K562 (cell line): ENCODE measurements around the gene COL4A2. TPM values are rescaled to one million over a fixed set of nuclear protein-coding genes. Genes with fewer than 3 reads are reported as not detected.

Source experiments
- ATAC-seq: fragments of 200-7000 bp; cut with Tn5 transposase; 3 replicates; pipeline ENCODE4 v1.9.1; 2020; ENCODE audit warnings: moderate library complexity
- BruUV-seq: library from RNA; stranded (reverse); fragments of 400-500 nt; replicated peaks from 2 replicates; lab custom pipeline; 2021; lab: Mats Ljungman, UMichigan
- CTCF ChIA-PET: fragments of 300-600 bp; formaldehyde crosslinking; extraction: SDS; loops from one replicate; lab custom pipeline; 2021; ENCODE audit warnings: low intra/inter-chr PET ratio; lab: Yijun Ruan, JAX
- POLR2A ChIA-PET: fragments of 300-600, 350-650 bp; sonication (Branson Sonifier 250); formaldehyde crosslinking; extraction: SDS; loops from one replicate; lab custom pipeline; 2021; ENCODE audit warnings: antibody characterized with exemption, inconsistent platforms; lab: Yijun Ruan, JAX
- DNase-seq, 4 experiments: peaks; one replicate each; pipeline versions ENCODE4 v3.0.0 to v3.0.0-alpha.2; 2011 to 2018; ENCODE audit warnings: low spot score in 3 of 4, mixed read lengths in 3 of 4; ENCODE audit errors: extremely low read depth in 1 of 4
- FAIRE-seq: peaks from 2 replicates; lab custom pipeline; 2011; peaks lifted over from hg19 to GRCh38; lab: Jason Lieb, UNC
- H2AFZ ChIP-seq: 2 replicates; pipeline ENCODE4 v1.6.0; 2011; ENCODE audit warnings: low read depth, low read length, control low read depth, inconsistent platforms
- H3K27ac ChIP-seq: fragments of 200-600 bp; 3 replicates; pipeline ENCODE4 v1.8.0; 2011; ENCODE audit warnings: low read depth, mild to moderate bottlenecking, control low read depth, inconsistent platforms, low read length, moderate library complexity, mixed read lengths; ENCODE audit errors: extremely low read depth
- H3K27me3 ChIP-seq, 2 experiments: fragments of 300-600 bp in 1 of 2; 2 replicates in 1 of 2; 3 replicates in 1 of 2; pipeline versions ENCODE4 v1.6.0 to v1.8.0; 2011; ENCODE audit warnings: inconsistent platforms in 2 of 2, low read length in 2 of 2, mild to moderate bottlenecking in 1 of 2, mixed read lengths in 1 of 2, moderate library complexity in 1 of 2; ENCODE audit not compliant: control insufficient read depth in 2 of 2, insufficient read depth in 2 of 2
- H3K36me3 ChIP-seq: fragments of 300-600 bp; 3 replicates; pipeline ENCODE4 v1.8.0; 2011; ENCODE audit warnings: mild to moderate bottlenecking, low read length, inconsistent platforms; ENCODE audit not compliant: control insufficient read depth, insufficient read depth
- H3K4me1 ChIP-seq, 2 experiments: fragments of 200-600 bp in 1 of 2; replicated peaks in 1 of 2; 2 replicates in 1 of 2; 3 replicates in 1 of 2; pipeline versions ENCODE4 v1.5.1 to v1.8.0; 2011; ENCODE audit warnings: inconsistent platforms in 2 of 2, low read length in 2 of 2, mild to moderate bottlenecking in 1 of 2, mixed read lengths in 1 of 2, moderate library complexity in 1 of 2; ENCODE audit not compliant: control insufficient read depth in 2 of 2, insufficient read depth in 2 of 2
- H3K4me2 ChIP-seq: 2 replicates; pipeline ENCODE4 v1.6.1; 2011; ENCODE audit warnings: low read length, control low read depth, inconsistent platforms, mixed read lengths; ENCODE audit not compliant: insufficient read depth
- H3K4me3 ChIP-seq: fragments of 200-600 bp; sonication (generic), shearing (Covaris generic); 2 replicates; pipeline ENCODE4 v1.5.1; 2016; ENCODE audit warnings: control low read depth, inconsistent platforms
- H3K79me2 ChIP-seq: fragments of 200-600 bp; 3 replicates; pipeline ENCODE4 v1.8.0; 2011; ENCODE audit warnings: low read length, inconsistent platforms; ENCODE audit not compliant: control insufficient read depth, insufficient read depth
- H3K9ac ChIP-seq, 2 experiments: 2 replicates each; pipeline versions ENCODE4 v1.6.0 to v1.6.1; 2011; ENCODE audit warnings: low read depth in 2 of 2, low read length in 2 of 2, control low read depth in 1 of 2, inconsistent platforms in 1 of 2, mild to moderate bottlenecking in 1 of 2, mixed read lengths in 1 of 2; ENCODE audit not compliant: insufficient read depth in 1 of 2
- H3K9me1 ChIP-seq: one replicate; pipeline ENCODE4 v1.6.0; 2011; ENCODE audit warnings: inconsistent platforms, mild to moderate bottlenecking, low read length, moderate library complexity; ENCODE audit not compliant: control insufficient read depth, insufficient read depth
- H3K9me3 ChIP-seq: replicated peaks from 2 replicates; pipeline ENCODE4 v1.5.1; 2011; ENCODE audit warnings: low read depth, low read length, inconsistent platforms; ENCODE audit not compliant: control insufficient read depth, insufficient read depth
- H4K20me1 ChIP-seq: replicated peaks from 2 replicates; pipeline ENCODE4 v1.6.1; 2011; ENCODE audit warnings: low read length, inconsistent platforms, mixed read lengths; ENCODE audit not compliant: control insufficient read depth, insufficient read depth
- ARID2 ChIP-seq: fragments of 450-650 bp; IDR thresholded peaks from 2 replicates; pipeline ENCODE4 v1.6.1; 2017; ENCODE audit warnings: antibody characterized with exemption, mild to moderate bottlenecking
- ATF7 ChIP-seq: fragments of 450-650 bp; IDR thresholded peaks from 2 replicates; pipeline ENCODE4 v1.7.1; 2014; ENCODE audit warnings: mild to moderate bottlenecking, moderate library complexity
- CREB1 ChIP-seq, 2 experiments: sonication (generic) in 1 of 2; formaldehyde crosslinking in 1 of 2; IDR thresholded peaks; 2 replicates each; pipeline versions ENCODE4 v1.6.1 to v1.8.0; 2012 to 2022; ENCODE audit warnings: inconsistent platforms in 1 of 2, mild to moderate bottlenecking in 1 of 2, missing genetic modification reagents in 1 of 2, moderate library complexity in 1 of 2
- CREM ChIP-seq: IDR thresholded peaks from 2 replicates; pipeline ENCODE4 v1.6.1; 2014; ENCODE audit warnings: antibody characterized with exemption, low read depth
- CXXC5 ChIP-seq: fragments of 250-450 bp; sonication (Bioruptor Pico); IDR thresholded peaks from 2 replicates; pipeline ENCODE4 v1.8.0; 2022; ENCODE audit warnings: inconsistent platforms, mild to moderate bottlenecking, moderate library complexity
- DPF2 ChIP-seq: fragments of 450-650 bp; IDR thresholded peaks from 2 replicates; pipeline ENCODE4 v1.6.1; 2016
- HDGF ChIP-seq: fragments of 450-650 bp; IDR thresholded peaks from 2 replicates; pipeline ENCODE4 v1.6.1; 2016
- JUN ChIP-seq, 2 experiments: sonication (generic) in 1 of 2; formaldehyde crosslinking in 1 of 2; IDR thresholded peaks; 2 replicates each; pipeline versions ENCODE4 v1.6.1 to v1.8.0; 2012 to 2022; ENCODE audit warnings: borderline replicate concordance in 2 of 2, mild to moderate bottlenecking in 2 of 2, improper control_type of control experiment in 1 of 2, low read depth in 1 of 2, low read length in 1 of 2, missing genetic modification reagents in 1 of 2
- LCOR ChIP-seq: sonication (generic); formaldehyde crosslinking; IDR thresholded peaks from 2 replicates; pipeline ENCODE4 v1.8.0; 2022; ENCODE audit warnings: mild to moderate bottlenecking, missing genetic modification reagents
- MAFF ChIP-seq: IDR thresholded peaks from 2 replicates; pipeline ENCODE4 v1.6.1; 2012; ENCODE audit warnings: low read length, improper control_type of control experiment
- MAFG ChIP-seq: fragments of 450-650 bp; conservative IDR thresholded peaks from 2 replicates; pipeline ENCODE4 v1.6.1; 2016; ENCODE audit warnings: missing genetic modification characterization, missing compliant biosample characterization
- NFE2 ChIP-seq: IDR thresholded peaks from 2 replicates; pipeline ENCODE4 v1.6.1; 2014; ENCODE audit warnings: antibody characterized with exemption, low read depth
- NFE2L1 ChIP-seq: fragments of 450-650 bp; IDR thresholded peaks from 2 replicates; pipeline ENCODE4 v1.6.1; 2016; ENCODE audit warnings: missing genetic modification characterization, low read depth, mild to moderate bottlenecking, missing compliant biosample characterization, moderate library complexity, borderline replicate concordance
- RCOR1 ChIP-seq, 2 experiments: IDR thresholded peaks; 2 replicates each; pipeline ENCODE4 v1.6.1; 2012; ENCODE audit warnings: low read depth in 2 of 2, low read length in 2 of 2, borderline replicate concordance in 1 of 2, improper control_type of control experiment in 1 of 2
- SOX6 ChIP-seq: fragments of 450-650 bp; IDR thresholded peaks from 2 replicates; pipeline ENCODE4 v1.6.1; 2014; ENCODE audit warnings: mild to moderate bottlenecking
- TBL1XR1 ChIP-seq, 2 experiments: IDR thresholded peaks; 2 replicates each; pipeline ENCODE4 v1.6.1; 2012; ENCODE audit warnings: improper control_type of control experiment in 2 of 2, low read length in 2 of 2, mild to moderate bottlenecking in 1 of 2
- ZBTB34 ChIP-seq: fragments of 250-450 bp; sonication (Bioruptor Pico); IDR thresholded peaks from 2 replicates; pipeline ENCODE4 v1.8.0; 2021; ENCODE audit warnings: mild to moderate bottlenecking, moderate library complexity
- ZNF263 ChIP-seq: sonication (generic); formaldehyde crosslinking; IDR thresholded peaks from 2 replicates; pipeline ENCODE4 v1.8.0; 2022; ENCODE audit warnings: mild to moderate bottlenecking, missing genetic modification reagents, borderline replicate concordance
- ZNF316 ChIP-seq: fragments of 450-650 bp; IDR thresholded peaks from 2 replicates; pipeline ENCODE4 v1.6.1; 2016
- ZNF507 ChIP-seq: conservative IDR thresholded peaks from 2 replicates; pipeline ENCODE4 v1.6.1; 2017; ENCODE audit warnings: missing genetic modification characterization, missing compliant biosample characterization
- WGBS: fragments of 100-300 bp; shearing (Covaris generic); methylation state at CpG from one replicate; pipeline ENCODE4 v1.1.6; 2016; ENCODE audit warnings: low coverage, mixed read lengths; ENCODE audit not compliant: insufficient coverage; ENCODE audit errors: missing lambda C conversion rate; 5-methylcytosine and 5-hydroxymethylcytosine counted together
- in situ Hi-C: fragments of 300-500 bp; cut with MboI; formaldehyde crosslinking; loops from 4 replicates; pipeline ENCODE4 v1.15.0; 2018; ENCODE audit warnings: inconsistent platforms, mixed read lengths
- intact Hi-C: fragments of 100-400 bp; cut with micrococcal nuclease; formaldehyde crosslinking; loops from 2 replicates; pipeline ENCODE4 v1.14.2; 2022
- polyA plus RNA-seq, 8 experiments: library from polyadenylated mRNA; depleted of rRNA in 4 of 8; stranded (reverse) in 5 of 8; unstranded in 3 of 8; fragments of >200 nt; fragmentation: Nextera tagmentation in 2 of 8; fragmentation: Illumina TruSeq in 1 of 8; extraction: Ambion mirVana in 2 of 8; extraction: Trizol in 1 of 8; gene quantifications; 2 replicates each; pipeline versions ENCODE4 v1.2.1 to v1.2.3, GENCODE V29; 2011 to 2014; ENCODE audit warnings: inconsistent platforms in 1 of 8, missing spikeins in 1 of 8
- total RNA-seq, 7 experiments: library from RNA; depleted of rRNA in 6 of 7; stranded (reverse); fragments of >200 nt in 6 of 7; fragmentation: Illumina TruSeq in 2 of 7; extraction: Trizol in 2 of 7; gene quantifications; 2 replicates each; pipeline versions ENCODE4 v1.2.1 to v1.2.3, GENCODE V29; 2011 to 2021; ENCODE audit warnings: low replicate concordance in 1 of 7
- TF ChIP-seq, protein P1 (sequence below): fragments of 450-650 bp; IDR thresholded peaks from 2 replicates; pipeline ENCODE4 v1.6.1; 2016; ENCODE audit warnings: antibody characterized with exemption

Gene COL4A2
- total and polyA plus RNA-seq, 9 of the 15 experiments (the other 6 are each of a cell fraction or from before 2014, with no cell fraction given), result 0.13 to 15.2 (median 8.1) TPM

DNA sequence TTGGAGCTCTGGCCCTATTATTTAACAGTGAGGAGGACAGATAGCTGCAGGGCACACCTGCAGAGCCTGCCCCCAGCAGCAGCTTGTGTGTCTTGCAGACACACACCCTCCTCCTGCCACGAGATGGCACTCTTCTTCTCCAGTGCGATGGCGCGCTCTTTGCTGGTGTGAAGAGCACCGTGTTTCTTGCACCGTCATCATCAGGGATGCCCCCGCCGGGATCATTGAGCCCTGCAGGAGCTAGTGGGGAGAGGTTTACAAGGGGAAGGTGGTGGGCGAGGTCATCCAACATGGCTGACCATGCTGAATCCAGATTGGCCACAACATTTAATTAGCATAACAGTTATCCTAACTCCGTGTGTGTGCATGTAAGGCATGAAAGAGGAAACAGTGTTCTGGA, 148.9 kb downstream of the COL4A2 start:
- no peak overlapping the region for H3K27ac ChIP-seq
- no peak overlapping the region for H3K9ac ChIP-seq
- BruUV-seq, result no TSS peak
- peaks cover 6 to 17% of the 10 kb centered on the region in 2 experiments; a peak in 4 of 5 replicates for H3K4me1 ChIP-seq
- peak; percentile 86 for FAIRE-seq
- no peaks in the 10 kb centered on the region for H3K79me2 ChIP-seq
- no peaks in the 10 kb centered on the region for H4K20me1 ChIP-seq
- in situ Hi-C loops (no loop called here), intact Hi-C loops (loop anchor here (1.0 to 10.0 kb wide), 7 partner anchors 55 to 459 kb away; partner anchors contain the start of genes ANKRD10, ING1 and RAB20)
- ATAC-seq, result peak; percentile 99
- H2AFZ ChIP-seq, result peak overlapping the region; percentile 59
- no peaks in the 10 kb centered on the region for H3K9me1 ChIP-seq
- peaks cover 2% of the 10 kb centered on the region in 2 experiments; a peak in 3 of 5 replicates for H3K27me3 ChIP-seq
- CTCF ChIA-PET, result interaction anchor here (0.9 to 1.0 kb wide), 2 partner anchors 117 to 363 kb away, joined by 3 to 4 read pairs; no protein-coding TSS in a partner anchor
- WGBS, result 2% methylated on average over 9 of the region's 10 CpGs
- DNase-seq, result peak; percentile 84 to 88 (median 85)
- H3K4me3 ChIP-seq, result no peak overlapping the region
- no peaks in the 10 kb centered on the region for H3K36me3 ChIP-seq
- peak overlapping the region; percentile 57 for H3K4me2 ChIP-seq
- POLR2A ChIA-PET, result interaction anchor here (0.5 to 1.2 kb wide), 3 partner anchors 12 to 259 kb away, joined by 3 to 4 read pairs (median 3); no protein-coding TSS in a partner anchor
- no peaks in the 10 kb centered on the region for H3K9me3 ChIP-seq
- TF ChIP-seq ZBTB34 (CRISPR knock-in tag) (no peak), CREB1 (IDR thresholded peaks at IDR 0.05) (peak; percentile 26; the same call in 1 of the 2 replicates), CREB1 (CRISPR knock-in tag; IDR thresholded peaks at IDR 0.05) (0 out of 2 replicates have a peak, but pooled peaks have one; percentile 48), DPF2 (peak; percentile 33; the same call in 1 of the 2 replicates), NFE2L1 (tag) (peak; percentile 51; the same call in 1 of the 2 replicates), ATF7 (peak; percentile 34; the same call in 1 of the 2 replicates), CREM (peak; percentile 69), JUN (IDR thresholded peaks at IDR 0.05; ENCODE audit: borderline replicate concordance, low read depth, low read length) (0 out of 2 replicates have a peak, but pooled peaks have one; percentile 27), JUN (CRISPR knock-in tag; IDR thresholded peaks at IDR 0.05; ENCODE audit: borderline replicate concordance) (no peak), ZNF316 (peak; percentile 94), HDGF (0 out of 2 replicates have a peak, but pooled peaks have one; percentile 36), MAFG (peak; percentile 90), SOX6 (peak; percentile 46; the same call in 1 of the 2 replicates), RCOR1 (IDR thresholded peaks at IDR 0.05; ENCODE audit: borderline replicate concordance in 1 of 2, low read depth in 2 of 2, low read length in 2 of 2) (0 out of 4 replicates have a peak, but pooled peaks of 1 of the 2 experiments have one; percentile 30), ARID2 (peak; percentile 76), CXXC5 (CRISPR knock-in tag) (no peak), MAFF (peak; percentile 73), NFE2 (peak; percentile 96), LCOR (CRISPR knock-in tag) (peak; percentile 61; the same call in 1 of the 2 replicates), ZNF263 (peak; percentile 70; the same call in 1 of the 2 replicates), ZNF507 (no peak), TBL1XR1 (IDR thresholded peaks at IDR 0.05; ENCODE audit: low read length in 2 of 2) (no peak)
- TF ChIP-seq, protein P1, sequence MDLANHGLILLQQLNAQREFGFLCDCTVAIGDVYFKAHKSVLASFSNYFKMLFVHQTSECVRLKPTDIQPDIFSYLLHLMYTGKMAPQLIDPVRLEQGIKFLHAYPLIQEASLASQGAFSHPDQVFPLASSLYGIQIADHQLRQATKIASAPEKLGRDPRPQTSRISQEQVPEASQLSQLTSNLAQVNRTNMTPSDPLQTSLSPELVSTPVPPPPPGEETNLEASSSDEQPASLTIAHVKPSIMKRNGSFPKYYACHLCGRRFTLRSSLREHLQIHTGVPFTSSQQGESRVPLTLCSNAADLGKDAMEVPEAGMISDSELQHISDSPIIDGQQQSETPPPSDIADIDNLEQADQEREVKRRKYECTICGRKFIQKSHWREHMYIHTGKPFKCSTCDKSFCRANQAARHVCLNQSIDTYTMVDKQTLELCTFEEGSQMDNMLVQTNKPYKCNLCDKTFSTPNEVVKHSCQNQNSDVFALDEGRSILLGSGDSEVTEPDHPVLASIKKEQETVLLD, result 0 out of 2 replicates have a peak, but pooled peaks have one; percentile 33
